AG04450 (cell line): Measurements from ENCODE around the gene CFAP52. TPM values are rescaled to one million over a fixed set of nuclear protein-coding genes. Genes with fewer than 3 reads are reported as not detected.
"Not testable (repeated sequence)": the region's sequence is repeated elsewhere in the genome, so short reads cannot be mapped to it uniquely, and the experiment has no call there.

Source experiments
- CTCF ChIA-PET: fragments of 300-600, 350-600 bp; formaldehyde crosslinking; extraction: SDS; loops from one replicate; lab custom pipeline; 2022; ENCODE audit warnings: antibody characterized with exemption, inconsistent platforms; lab: Charles Lee
- POLR2A ChIA-PET: fragments of 350-600 bp; formaldehyde crosslinking; extraction: SDS; loops from one replicate; lab custom pipeline; 2021; ENCODE audit warnings: antibody characterized with exemption, inconsistent platforms; lab: Yijun Ruan, JAX
- DNase-seq: peaks from one replicate; pipeline ENCODE4 v3.0.0-alpha.2; 2011; ENCODE audit warnings: low read depth, low spot score
- H3K27ac ChIP-seq: one replicate; pipeline ENCODE4 v1.5.1; 2012; ENCODE audit warnings: low read depth, low read length, control low read depth
- H3K27me3 ChIP-seq: one replicate; pipeline ENCODE4 v1.6.0; 2012; ENCODE audit warnings: low read length; ENCODE audit not compliant: control insufficient read depth, insufficient read depth
- H3K4me3 ChIP-seq: 2 replicates; pipeline ENCODE4 v1.5.1; 2011; ENCODE audit warnings: mild to moderate bottlenecking, low read depth, low read length, control low read depth
- H3K9me3 ChIP-seq: 2 replicates; pipeline ENCODE4 v1.5.1; 2012; ENCODE audit warnings: low read length; ENCODE audit not compliant: control insufficient read depth, insufficient read depth
- CTCF ChIP-seq: IDR thresholded peaks from 2 replicates; pipeline ENCODE4 v1.5.1; 2011; ENCODE audit warnings: low read depth, low read length, control low read depth, inconsistent platforms
- polyA plus RNA-seq: library from polyadenylated mRNA; depleted of rRNA; stranded (reverse); fragments of >200 nt; gene quantifications from 2 replicates; pipeline ENCODE4 v1.2.3, GENCODE V29; 2011

The CFAP52 gene
- polyA plus RNA-seq, 1 experiment, result not detected

GRCh38 chr17:9587969-9588656 lies 11.7 kb downstream of the CFAP52 start:
- ChIA-PET CTCF (interaction anchor here (1.2 to 2.7 kb wide), 2 partner anchors 11 kb away, joined by 4 to 14 read pairs; partner anchors contain the start of gene CFAP52), POLR2A (no interaction called here)
- Histone ChIP-seq H3K27me3 (no peaks in the 10 kb centered on the region), H3K27ac (no peak overlapping the region), H3K9me3 (no peaks in the 10 kb centered on the region), H3K4me3 (no peak overlapping the region)
- TF ChIP-seq CTCF, result no peak
- no peak for DNase-seq

GRCh38 chr17:9594065-9594464 lies 17.6 kb downstream of the CFAP52 start:
- DNase-seq, result no peak
- no peak overlapping the region for H3K27ac ChIP-seq
- H3K27me3 ChIP-seq, result no peaks in the 10 kb centered on the region
- ChIA-PET CTCF (no interaction called here), POLR2A (no interaction called here)
- no peak for TF ChIP-seq CTCF
- H3K4me3 ChIP-seq, result no peak overlapping the region
- no peaks in the 10 kb centered on the region for H3K9me3 ChIP-seq

- H3K4me3 ChIP-seq, H3K9me3 ChIP-seq, POLR2A ChIA-PET, H3K27me3 ChIP-seq, DNase-seq, H3K27ac ChIP-seq, CTCF ChIA-PET: not testable (repeated sequence)
Measured at GRCh38 chr17:9597638-9598037, 21.2 kb downstream of the CFAP52 start.

GRCh38 chr17:9598661-9599060 lies 22.2 kb downstream of the CFAP52 start:
- H3K4me3 ChIP-seq, result no peak overlapping the region
- H3K27me3 ChIP-seq, result no peaks in the 10 kb centered on the region
- POLR2A ChIA-PET, result no interaction called here
- no peak overlapping the region for H3K27ac ChIP-seq
- CTCF ChIA-PET, result no interaction called here
- DNase-seq, result no peak
- peaks cover 7% of the 10 kb centered on the region for H3K9me3 ChIP-seq
- no peak for TF ChIP-seq CTCF

- H3K27me3 ChIP-seq, H3K4me3 ChIP-seq, DNase-seq, CTCF ChIA-PET, H3K9me3 ChIP-seq, H3K27ac ChIP-seq, POLR2A ChIA-PET: not testable (repeated sequence)
Measured at GRCh38 chr17:9604583-9604982, 28.1 kb downstream of the CFAP52 start.

- DNase-seq, result no peak
- H3K27me3 ChIP-seq, result no peaks in the 10 kb centered on the region
- ChIA-PET CTCF (no interaction called here), POLR2A (no interaction called here)
- no peak overlapping the region for H3K4me3 ChIP-seq
- no peaks in the 10 kb centered on the region; the same call in none of the 2 replicates for H3K9me3 ChIP-seq
- H3K27ac ChIP-seq, result no peak overlapping the region
- TF ChIP-seq CTCF, result no peak
Measured at GRCh38 chr17:9606453-9606852, 30.0 kb downstream of the CFAP52 start.

- DNase-seq, POLR2A ChIA-PET, H3K4me3 ChIP-seq, H3K27me3 ChIP-seq, CTCF ChIA-PET, H3K27ac ChIP-seq, H3K9me3 ChIP-seq: not testable (repeated sequence)
Measured at GRCh38 chr17:9607058-9607457, 30.6 kb downstream of the CFAP52 start.
